ENCODE results near the gene NOC4L. TPM values are rescaled to one million over a fixed set of nuclear protein-coding genes. Genes with fewer than 3 reads are reported as not detected.

The NOC4L gene
- total RNA-seq, 1 donor from 2014 or later = 16.5 TPM

GRCh38 chr12:132173135-132174014 is 29.1 kb downstream of the NOC4L start:
- peaks cover 10% of the 10 kb centered on the region for H3K4me1 ChIP-seq (ENCODE audit: insufficient read depth, low read length)
- no peak overlapping the region for H2AFZ ChIP-seq (ENCODE audit: low read depth, low read length)
- H3K36me3 Mint-ChIP-seq (ENCODE audit: low read depth, unreplicated experiment) = no peaks in the 10 kb centered on the region
- H3K9me3 ChIP-seq (ENCODE audit: insufficient read depth, low read depth, low read length) = no peaks in the 10 kb centered on the region
- no peak for FAIRE-seq
- no peak overlapping the region for H3K27ac ChIP-seq (ENCODE audit: low read depth, low read length)
- H3K27me3 ChIP-seq (ENCODE audit: insufficient read depth, low read length) = peaks cover 12% of the 10 kb centered on the region
- H3K4me3 Mint-ChIP-seq (ENCODE audit: unreplicated experiment) = no peak overlapping the region
- H3K4me2 ChIP-seq (ENCODE audit: low read length) = no peak overlapping the region
- DNase-seq (ENCODE audit: low read depth) = no peak
- no peaks in the 10 kb centered on the region for H3K79me2 ChIP-seq (ENCODE audit: insufficient read depth, low read length)
- TF ChIP-seq CTCF (IDR thresholded peaks at IDR 0.05; ENCODE audit: insufficient read depth, low read depth, low read length) (no peak), EZH2 (IDR thresholded peaks at IDR 0.05; ENCODE audit: insufficient read depth, low read length) (no peak)
- no peaks in the 10 kb centered on the region for H3K36me3 ChIP-seq (ENCODE audit: insufficient read depth, low read length)
- H3K4me3 ChIP-seq (ENCODE audit: insufficient read depth, low read depth, low read length) = no peak overlapping the region
- H4K20me1 ChIP-seq (ENCODE audit: insufficient read depth, low read length) = no peaks in the 10 kb centered on the region
- peaks cover 3% of the 10 kb centered on the region for H3K4me1 Mint-ChIP-seq (ENCODE audit: low read depth, unreplicated experiment)
- H3K9ac ChIP-seq (ENCODE audit: low read length) = no peak overlapping the region
- H3K27me3 Mint-ChIP-seq (ENCODE audit: low read depth, unreplicated experiment) = peaks cover 42% of the 10 kb centered on the region
- H3K9me3 Mint-ChIP-seq (ENCODE audit: unreplicated experiment) = no peaks in the 10 kb centered on the region
- H3K27ac Mint-ChIP-seq (ENCODE audit: unreplicated experiment) = peak overlapping the region; percentile 58

- no peak for DNase-seq (ENCODE audit: low read depth)
- no peak overlapping the region for H3K27ac ChIP-seq (ENCODE audit: low read depth, low read length)
- no peak for TF ChIP-seq EZH2 (IDR thresholded peaks at IDR 0.05; ENCODE audit: insufficient read depth, low read length)
- TF ChIP-seq CTCF (IDR thresholded peaks at IDR 0.05; ENCODE audit: insufficient read depth, low read depth, low read length) = no peak
- peaks cover 3% of the 10 kb centered on the region for H3K4me1 Mint-ChIP-seq (ENCODE audit: low read depth, unreplicated experiment)
- H4K20me1 ChIP-seq (ENCODE audit: insufficient read depth, low read length) = no peaks in the 10 kb centered on the region
- H3K27me3 Mint-ChIP-seq (ENCODE audit: low read depth, unreplicated experiment) = peaks cover 51% of the 10 kb centered on the region
- H3K36me3 ChIP-seq (ENCODE audit: insufficient read depth, low read length) = no peaks in the 10 kb centered on the region
- no peaks in the 10 kb centered on the region for H3K79me2 ChIP-seq (ENCODE audit: insufficient read depth, low read length)
- no peak for FAIRE-seq
- no peak overlapping the region for H3K4me3 Mint-ChIP-seq (ENCODE audit: unreplicated experiment)
- H3K36me3 Mint-ChIP-seq (ENCODE audit: low read depth, unreplicated experiment) = no peaks in the 10 kb centered on the region
- no peak overlapping the region for H3K4me3 ChIP-seq (ENCODE audit: insufficient read depth, low read depth, low read length)
- H3K4me2 ChIP-seq (ENCODE audit: low read length) = no peak overlapping the region
- H3K27me3 ChIP-seq (ENCODE audit: insufficient read depth, low read length) = peaks cover 20% of the 10 kb centered on the region
- no peak overlapping the region for H3K9ac ChIP-seq (ENCODE audit: low read length)
- peaks cover 10% of the 10 kb centered on the region for H3K4me1 ChIP-seq (ENCODE audit: insufficient read depth, low read length)
- H3K9me3 Mint-ChIP-seq (ENCODE audit: unreplicated experiment) = no peaks in the 10 kb centered on the region
- H3K9me3 ChIP-seq (ENCODE audit: insufficient read depth, low read depth, low read length) = no peaks in the 10 kb centered on the region
- no peak overlapping the region for H2AFZ ChIP-seq (ENCODE audit: low read depth, low read length)
- no peak overlapping the region for H3K27ac Mint-ChIP-seq (ENCODE audit: unreplicated experiment)
These were observed 30.0 kb downstream of the NOC4L start for GRCh38 chr12:132174015-132174838.
